Activated naive CD4-positive, alpha-beta T cell treated with anti-CD3 and anti-CD28 coated beads, Interleukin-2, amount 50 U/mL, for 24 hours (primary cell): ENCODE measurements around the gene GRID1.

Source experiments
- H3K27ac Mint-ChIP-seq: one replicate; pipeline ENCODE4 v1.8.0; 2021; ENCODE audit warnings: mild to moderate bottlenecking, mixed read lengths
- H3K27me3 Mint-ChIP-seq: one replicate; pipeline ENCODE4 v1.8.0; 2021; ENCODE audit warnings: mixed read lengths
- H3K36me3 Mint-ChIP-seq: one replicate; pipeline ENCODE4 v1.8.0; 2021; ENCODE audit warnings: mixed read lengths
- H3K4me1 Mint-ChIP-seq: one replicate; pipeline ENCODE4 v1.8.0; 2021; ENCODE audit warnings: mixed read lengths
- H3K4me3 Mint-ChIP-seq: one replicate; pipeline ENCODE4 v1.8.0; 2021; ENCODE audit warnings: mild to moderate bottlenecking, mixed read lengths
- H3K9me3 Mint-ChIP-seq: one replicate; pipeline ENCODE4 v1.8.0; 2021; ENCODE audit warnings: mixed read lengths

Gene GRID1

GRCh38 chr10:86377797-86378146 is 11.2 kb upstream of the GRID1 start:
- Mint-ChIP-seq H3K27ac (no peak overlapping the region), H3K36me3 (no peaks in the 10 kb centered on the region), H3K4me3 (no peak overlapping the region), H3K4me1 (no peaks in the 10 kb centered on the region), H3K9me3 (no peaks in the 10 kb centered on the region), H3K27me3 (peaks cover 11% of the 10 kb centered on the region)

- Mint-ChIP-seq H3K36me3 (no peaks in the 10 kb centered on the region), H3K9me3 (no peaks in the 10 kb centered on the region), H3K4me1 (no peaks in the 10 kb centered on the region), H3K4me3 (no peak overlapping the region), H3K27me3 (peaks cover 15% of the 10 kb centered on the region), H3K27ac (no peak overlapping the region)
Measured at GRCh38 chr10:86376852-86377796, 10.5 kb upstream of the GRID1 start.

- no peaks in the 10 kb centered on the region for H3K9me3 Mint-ChIP-seq
- H3K36me3 Mint-ChIP-seq: no peaks in the 10 kb centered on the region
- no peak overlapping the region for H3K27ac Mint-ChIP-seq
- H3K4me3 Mint-ChIP-seq: peak overlapping the region; percentile 19
- no peaks in the 10 kb centered on the region for H3K4me1 Mint-ChIP-seq
- H3K27me3 Mint-ChIP-seq: peaks cover 14% of the 10 kb centered on the region
Measured at GRCh38 chr10:86376403-86376802, 9.8 kb upstream of the GRID1 start.

- H3K4me1 Mint-ChIP-seq: no peaks in the 10 kb centered on the region
- no peaks in the 10 kb centered on the region for H3K36me3 Mint-ChIP-seq
- no peak overlapping the region for H3K27ac Mint-ChIP-seq
- H3K27me3 Mint-ChIP-seq: peaks cover 14% of the 10 kb centered on the region
- no peaks in the 10 kb centered on the region for H3K9me3 Mint-ChIP-seq
- H3K4me3 Mint-ChIP-seq: no peak overlapping the region
Measured at GRCh38 chr10:86375204-86375603, 8.6 kb upstream of the GRID1 start.

- Mint-ChIP-seq H3K4me1 (no peaks in the 10 kb centered on the region), H3K4me3 (no peak overlapping the region), H3K27ac (no peak overlapping the region), H3K27me3 (peaks cover 16% of the 10 kb centered on the region), H3K36me3 (no peaks in the 10 kb centered on the region), H3K9me3 (no peaks in the 10 kb centered on the region)
Measured at GRCh38 chr10:86374664-86375063, 8.1 kb upstream of the GRID1 start.

- H3K4me3 Mint-ChIP-seq: no peak overlapping the region
- H3K4me1 Mint-ChIP-seq: no peaks in the 10 kb centered on the region
- no peak overlapping the region for H3K27ac Mint-ChIP-seq
- H3K27me3 Mint-ChIP-seq: peaks cover 21% of the 10 kb centered on the region
- H3K9me3 Mint-ChIP-seq: no peaks in the 10 kb centered on the region
- no peaks in the 10 kb centered on the region for H3K36me3 Mint-ChIP-seq
Measured at GRCh38 chr10:86373828-86374227, 7.2 kb upstream of the GRID1 start.

GRCh38 chr10:86373251-86373650 is 6.7 kb upstream of the GRID1 start:
- Mint-ChIP-seq H3K27me3 (peaks cover 26% of the 10 kb centered on the region), H3K27ac (no peak overlapping the region)

DNA sequence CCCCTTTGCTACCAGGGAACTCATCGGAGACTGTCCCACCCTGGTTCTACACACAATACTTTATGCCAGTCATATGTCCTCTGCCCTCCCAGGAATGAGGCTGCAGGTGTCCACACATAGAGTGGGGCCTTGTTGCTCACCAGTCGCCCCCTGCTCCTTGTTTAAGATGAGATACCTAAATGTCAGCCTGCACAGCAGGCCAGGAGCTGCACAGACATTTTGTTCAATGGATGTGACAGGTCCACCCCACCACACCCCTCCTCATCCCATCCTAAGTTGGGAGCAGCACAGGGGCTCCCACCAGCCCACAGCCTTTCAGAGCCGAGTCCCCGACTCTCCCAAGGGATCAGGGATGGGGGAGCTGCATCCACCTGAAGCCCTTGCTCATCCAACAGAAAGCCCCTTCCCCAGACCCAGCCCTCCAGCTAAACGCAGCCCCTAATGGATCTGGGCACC is 6.2 kb upstream of the GRID1 start:
- Mint-ChIP-seq H3K9me3 (no peaks in the 10 kb centered on the region), H3K36me3 (no peaks in the 10 kb centered on the region), H3K4me1 (no peaks in the 10 kb centered on the region), H3K4me3 (no peak overlapping the region), H3K27me3 (peaks cover 27% of the 10 kb centered on the region), H3K27ac (no peak overlapping the region)

More at GRCh38 chr10:86373251-86373650, 6.7 kb upstream of the GRID1 start:
- no peak overlapping the region for H3K4me3 Mint-ChIP-seq
- no peaks in the 10 kb centered on the region for H3K9me3 Mint-ChIP-seq
- H3K36me3 Mint-ChIP-seq: no peaks in the 10 kb centered on the region
- no peaks in the 10 kb centered on the region for H3K4me1 Mint-ChIP-seq

DNA sequence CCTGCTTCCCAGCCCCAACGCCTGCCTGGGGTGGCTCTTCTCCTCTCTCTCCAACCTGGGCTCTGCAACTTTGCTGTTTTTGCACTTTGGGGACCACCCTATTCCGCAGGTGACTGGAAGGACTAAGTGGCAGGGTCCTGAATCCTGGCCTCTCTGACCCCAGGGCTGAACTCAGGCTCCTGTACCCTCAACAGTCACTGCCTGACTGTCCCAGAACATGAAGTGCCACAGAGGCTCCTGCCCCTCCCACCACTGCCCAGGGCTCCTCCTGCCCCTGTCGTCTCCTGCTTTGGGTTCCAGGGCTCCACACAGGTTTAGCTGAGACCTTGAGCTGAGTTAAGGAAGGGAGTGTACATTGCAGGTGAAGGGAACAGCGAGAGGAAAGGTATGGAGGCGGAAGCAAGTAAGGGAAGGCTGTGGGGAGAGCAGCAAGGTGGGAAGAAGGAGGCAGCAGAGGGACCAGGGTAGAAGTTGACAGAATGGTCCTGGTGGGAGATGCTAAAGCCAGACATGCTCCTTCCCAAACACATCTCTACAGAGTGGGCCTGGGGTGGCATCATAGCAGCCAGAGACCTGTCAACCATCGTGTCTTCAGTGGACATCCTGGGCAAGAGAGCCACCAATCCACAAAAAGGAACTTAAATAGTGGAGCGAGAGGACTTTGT is 5.7 kb upstream of the GRID1 start:
- peaks cover 28% of the 10 kb centered on the region for H3K27me3 Mint-ChIP-seq
- H3K27ac Mint-ChIP-seq: no peak overlapping the region
- H3K4me1 Mint-ChIP-seq: no peaks in the 10 kb centered on the region
- H3K4me3 Mint-ChIP-seq: no peak overlapping the region
- no peaks in the 10 kb centered on the region for H3K36me3 Mint-ChIP-seq
- H3K9me3 Mint-ChIP-seq: no peaks in the 10 kb centered on the region

GRCh38 chr10:86371691-86372090 is 5.1 kb upstream of the GRID1 start:
- no peaks in the 10 kb centered on the region for H3K4me1 Mint-ChIP-seq
- no peak overlapping the region for H3K27ac Mint-ChIP-seq
- no peaks in the 10 kb centered on the region for H3K36me3 Mint-ChIP-seq
- peaks cover 28% of the 10 kb centered on the region for H3K27me3 Mint-ChIP-seq
- no peaks in the 10 kb centered on the region for H3K9me3 Mint-ChIP-seq
- no peak overlapping the region for H3K4me3 Mint-ChIP-seq

DNA sequence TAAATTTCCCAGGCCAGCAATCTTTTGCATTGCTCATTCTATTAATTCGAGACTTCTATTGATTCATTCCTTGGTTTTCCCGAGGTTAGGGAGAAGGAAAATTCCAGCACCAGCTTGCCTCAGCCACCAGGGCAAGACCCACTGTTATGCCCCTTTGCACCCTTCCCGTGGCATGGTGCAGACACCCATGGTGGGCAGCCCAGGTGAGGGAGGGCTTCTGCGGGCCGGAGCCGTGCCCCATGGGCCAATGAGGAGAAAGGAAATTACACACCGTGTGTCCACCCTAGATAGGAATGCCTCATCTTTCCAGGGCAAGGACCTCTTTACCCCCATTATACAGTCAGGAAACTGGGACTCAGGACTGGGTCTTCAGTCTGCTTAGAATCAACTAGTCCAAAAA is 4.5 kb upstream of the GRID1 start:
- no peak overlapping the region for H3K27ac Mint-ChIP-seq
- peaks cover 28% of the 10 kb centered on the region for H3K27me3 Mint-ChIP-seq
- H3K36me3 Mint-ChIP-seq: no peaks in the 10 kb centered on the region
- no peak overlapping the region for H3K4me3 Mint-ChIP-seq
- no peaks in the 10 kb centered on the region for H3K9me3 Mint-ChIP-seq
- H3K4me1 Mint-ChIP-seq: no peaks in the 10 kb centered on the region

DNA sequence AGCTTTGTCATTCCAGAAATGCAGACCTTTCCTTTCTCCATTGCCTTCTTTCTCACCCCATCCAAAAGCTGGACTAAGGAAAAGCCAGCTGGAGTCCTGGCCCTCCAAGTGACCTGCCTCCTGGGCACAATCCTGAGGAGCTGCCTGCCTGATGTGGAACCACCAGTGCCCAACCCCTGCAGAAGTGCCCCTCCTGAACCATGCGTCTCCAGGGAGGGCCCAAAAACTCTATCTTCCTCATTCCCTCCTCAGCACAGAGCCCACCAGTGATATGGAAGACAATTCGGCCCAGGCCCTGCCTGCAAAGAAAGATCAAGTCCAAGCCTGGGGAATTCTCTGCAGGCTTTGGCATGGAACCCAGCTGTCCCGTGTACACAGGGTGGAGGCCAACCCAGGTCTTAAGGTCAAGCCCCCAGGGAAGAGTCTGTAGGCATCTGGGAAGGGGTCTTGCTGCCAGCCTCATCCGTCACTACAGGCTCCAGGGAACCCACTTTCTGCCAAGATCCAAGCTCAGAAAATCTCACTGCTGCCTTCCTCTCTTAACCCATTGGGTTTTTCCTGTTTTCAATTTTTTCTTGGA is 3.5 kb upstream of the GRID1 start:
- H3K4me3 Mint-ChIP-seq: no peak overlapping the region
- H3K27me3 Mint-ChIP-seq: peaks cover 32% of the 10 kb centered on the region

GRCh38 chr10:86368987-86369386 is 2.4 kb upstream of the GRID1 start:
- Mint-ChIP-seq H3K27me3 (peaks cover 37% of the 10 kb centered on the region), H3K4me1 (peaks cover 12% of the 10 kb centered on the region), H3K36me3 (no peaks in the 10 kb centered on the region), H3K27ac (no peak overlapping the region), H3K9me3 (no peaks in the 10 kb centered on the region), H3K4me3 (peak overlapping the region; percentile 20)

More for the DNA sequence above, 3.5 kb upstream of the GRID1 start:
- no peaks in the 10 kb centered on the region for H3K36me3 Mint-ChIP-seq
- H3K4me1 Mint-ChIP-seq: peaks cover 6% of the 10 kb centered on the region
- no peak overlapping the region for H3K27ac Mint-ChIP-seq
- no peaks in the 10 kb centered on the region for H3K9me3 Mint-ChIP-seq

- Mint-ChIP-seq H3K36me3 (no peaks in the 10 kb centered on the region), H3K27me3 (peaks cover 37% of the 10 kb centered on the region), H3K4me3 (peak overlapping the region; percentile 54), H3K27ac (no peak overlapping the region), H3K4me1 (peaks cover 14% of the 10 kb centered on the region), H3K9me3 (no peaks in the 10 kb centered on the region)
Measured at GRCh38 chr10:86368046-86368445, 1.5 kb upstream of the GRID1 start.

- Mint-ChIP-seq H3K4me1 (peaks cover 14% of the 10 kb centered on the region), H3K27me3 (peaks cover 42% of the 10 kb centered on the region), H3K27ac (no peak overlapping the region), H3K4me3 (peak overlapping the region; percentile 36), H3K36me3 (no peaks in the 10 kb centered on the region), H3K9me3 (no peaks in the 10 kb centered on the region)
Measured at GRCh38 chr10:86367152-86367951, 757 bp upstream of the GRID1 start.
